Cerebellar nuclear complex (tissue), 1 donor: ENCODE measurements around the gene HSPA13.
"Not testable (repeated sequence)": the region's sequence is repeated elsewhere in the genome, so short reads cannot be mapped to it uniquely, and the experiment has no call there.

Source experiments
- DNase-seq, 2 experiments: peaks; one replicate each; lab custom pipeline; 2025; lab: John Stamatoyannopoulos, UW

The HSPA13 gene

GRCh38 chr21:14382835-14383595, at the start of gene HSPA13:
Gene HSPA13, minus strand, starts transcription at chr21:14383146. Its CDS starts 27 bp downstream, at chr21:14383119.
- peak; percentile 99 to 100 for DNase-seq

DNA sequence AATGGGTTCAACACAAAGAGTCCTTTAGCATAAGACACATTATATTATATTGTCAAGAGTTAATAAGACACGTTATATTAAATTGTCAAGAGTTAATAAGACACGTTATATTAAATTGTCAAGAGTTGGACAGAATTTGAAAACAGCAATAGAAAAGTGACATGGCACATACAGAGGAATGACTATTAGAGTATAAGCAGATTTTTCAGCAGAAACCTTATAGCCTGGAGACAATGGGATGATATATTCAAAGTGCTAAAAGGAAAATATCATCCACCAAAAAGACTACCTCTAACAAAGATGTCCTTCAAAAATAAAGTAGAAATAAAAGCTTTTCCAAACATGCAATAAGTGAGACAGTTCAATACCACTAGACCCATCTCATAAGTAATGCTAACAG, 36.0 kb upstream of the HSPA13 start:
- no peak for DNase-seq

- DNase-seq = no peak
Measured at GRCh38 chr21:14414932-14415508, 32.1 kb upstream of the HSPA13 start.

GRCh38 chr21:14405962-14406361, 23.0 kb upstream of the HSPA13 start:
- no peak for DNase-seq

- DNase-seq = no peak
Measured at GRCh38 chr21:14405225-14405624, 22.3 kb upstream of the HSPA13 start.

GRCh38 chr21:14403681-14404318, 20.9 kb upstream of the HSPA13 start:
- DNase-seq = no peak

GRCh38 chr21:14401217-14401616, 18.3 kb upstream of the HSPA13 start:
- DNase-seq = no peak

GRCh38 chr21:14388282-14388681, 5.3 kb upstream of the HSPA13 start:
- DNase-seq = no peak

GRCh38 chr21:14384453-14384852, 1.5 kb upstream of the HSPA13 start:
- DNase-seq = no peak

DNA sequence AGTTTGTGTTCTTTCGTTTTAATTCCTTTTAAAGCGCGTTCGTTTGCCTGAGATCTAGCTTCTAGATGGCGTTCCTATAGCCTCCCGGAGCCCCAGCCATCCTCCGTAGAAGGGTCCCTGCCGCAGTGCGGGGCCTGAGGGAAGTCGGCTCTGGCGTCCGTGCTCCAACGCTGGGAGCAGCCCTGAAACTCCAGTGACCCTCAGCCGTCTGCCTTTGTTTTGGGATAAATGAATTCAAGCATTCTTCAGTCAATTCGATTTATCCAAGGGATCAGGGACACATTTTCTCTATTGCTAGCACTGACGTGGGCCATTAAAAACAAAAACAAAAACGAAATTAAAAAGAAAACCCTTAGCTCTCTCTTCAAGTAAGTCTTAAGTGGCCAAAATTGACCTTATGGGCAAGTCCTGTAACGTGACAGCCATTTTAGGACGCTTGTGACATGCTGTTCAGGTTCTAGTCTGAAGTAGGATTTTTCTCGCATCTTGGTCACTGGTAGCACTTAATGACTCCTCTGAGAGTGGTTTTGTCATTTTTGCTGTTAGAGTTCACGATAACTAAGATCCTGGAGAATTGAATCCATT, 742 bp upstream of the HSPA13 start:
- DNase-seq = peak in 1 of 2 experiments; percentile 51

DNA sequence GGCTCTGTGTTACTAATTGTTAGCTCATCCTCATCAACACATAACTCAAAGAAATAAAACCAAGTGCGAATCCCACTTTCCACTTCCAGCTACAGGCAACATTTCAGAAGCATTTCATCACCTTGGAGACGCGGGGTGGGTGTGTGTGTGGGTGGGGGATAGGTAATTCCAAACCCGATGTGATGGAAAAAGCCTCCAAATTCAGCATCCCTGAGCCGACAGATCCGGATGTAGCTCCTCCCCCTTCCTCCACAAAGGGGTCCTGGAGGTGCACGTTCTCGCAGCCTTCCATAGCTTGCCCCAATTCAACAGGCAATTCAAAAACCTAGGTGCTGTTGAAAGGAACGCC, 486 bp downstream of the HSPA13 start:
- no peak for DNase-seq

DNA sequence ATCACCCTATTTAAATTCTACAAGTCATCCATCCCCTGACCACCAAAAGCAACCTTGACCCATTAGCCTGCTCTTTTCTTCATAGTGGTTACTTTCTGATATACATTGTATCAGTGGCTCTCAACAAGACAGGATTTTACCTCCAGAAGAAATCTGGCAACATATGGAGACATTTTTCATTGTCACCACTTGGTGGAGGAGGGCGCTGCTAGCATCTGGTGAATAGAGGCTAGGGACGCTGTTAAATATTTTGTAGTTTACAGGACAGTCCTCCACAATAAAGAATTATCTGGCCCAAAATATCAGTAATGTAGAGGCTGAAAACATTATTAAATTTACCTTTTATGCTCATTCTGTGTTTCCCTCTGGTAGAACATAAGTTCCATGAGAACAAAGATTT, 6.1 kb downstream of the HSPA13 start:
- DNase-seq = no peak

- no peak for DNase-seq
Measured at GRCh38 chr21:14366998-14367397, 15.9 kb downstream of the HSPA13 start.

DNA sequence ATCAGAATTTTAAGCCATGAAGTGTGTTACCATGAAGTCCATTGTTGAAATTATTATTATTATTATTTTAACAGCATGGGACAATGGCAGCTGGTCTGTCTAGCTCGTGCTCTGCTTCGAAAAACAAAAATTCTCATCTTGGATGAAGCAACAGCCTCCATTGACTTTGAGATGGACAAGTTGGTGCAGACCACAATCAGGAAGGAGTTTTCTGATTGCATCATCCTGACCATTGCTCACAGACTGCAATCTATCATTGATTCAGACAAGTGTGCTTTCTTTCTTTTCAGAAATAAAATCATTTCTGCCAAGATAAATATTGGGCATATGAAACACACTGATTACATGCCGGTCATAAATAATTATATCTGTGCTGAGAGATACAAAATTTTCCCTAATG, 21.0 kb downstream of the HSPA13 start:
- DNase-seq = no peak

DNA sequence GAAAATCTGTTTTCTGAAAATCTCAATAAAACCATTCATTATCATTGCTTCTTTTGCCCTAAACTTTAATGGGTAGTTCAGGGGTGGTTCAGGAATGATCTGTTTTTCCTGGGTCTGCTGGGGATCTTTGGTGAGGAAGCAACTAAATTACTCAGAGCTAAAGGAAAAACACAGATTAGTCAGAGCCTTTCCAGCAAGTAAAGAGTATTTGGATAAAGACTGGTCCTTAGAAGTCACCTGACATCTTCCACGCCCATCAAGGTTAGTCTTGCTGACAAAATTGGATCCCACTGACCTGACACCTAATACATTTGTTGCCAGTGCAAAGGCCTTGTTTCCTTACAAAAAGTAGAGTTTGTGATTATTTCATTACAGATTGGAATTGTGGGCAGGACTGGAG, 24.2 kb downstream of the HSPA13 start:
- DNase-seq = no peak

DNA sequence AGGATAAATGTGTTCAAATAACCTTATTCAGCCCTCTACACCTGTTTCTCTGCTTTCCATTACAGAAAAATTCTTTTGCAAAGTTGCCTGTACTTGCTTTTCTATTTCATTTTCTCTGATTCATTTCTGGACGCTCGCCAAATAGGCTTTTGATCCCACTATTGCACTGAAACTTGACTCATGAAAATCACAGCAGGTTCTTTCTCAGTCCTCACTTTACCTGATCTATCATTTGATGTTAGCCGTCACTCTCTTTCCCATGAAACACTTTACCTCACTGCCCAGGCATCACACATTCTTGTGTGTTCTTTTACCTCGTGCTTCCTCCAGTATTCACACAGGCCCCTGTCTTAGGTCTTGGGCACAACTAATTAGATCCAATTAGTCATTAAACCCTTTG, 26.2 kb downstream of the HSPA13 start:
- no peak for DNase-seq

DNA sequence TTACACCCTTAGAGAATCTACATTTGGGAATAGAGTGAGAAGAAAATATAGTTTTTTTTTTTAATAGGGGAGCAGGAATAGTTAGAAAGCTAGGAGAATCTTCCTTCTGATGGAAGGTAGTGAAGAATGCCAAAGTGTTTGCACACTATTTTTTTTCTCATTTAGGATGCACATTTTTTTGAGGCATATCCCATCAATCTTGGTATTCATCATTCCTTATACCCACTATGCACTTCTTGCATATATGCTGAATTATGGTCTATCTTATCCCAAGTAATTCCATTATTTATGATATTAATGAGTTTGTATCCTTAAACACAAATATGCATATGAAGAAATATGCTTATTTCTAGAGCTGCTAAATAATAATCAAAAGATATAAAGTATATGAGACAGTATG, 28.4 kb downstream of the HSPA13 start:
- no peak for DNase-seq

- DNase-seq = no peak
Measured at GRCh38 chr21:14353726-14354125, 29.2 kb downstream of the HSPA13 start.

DNA sequence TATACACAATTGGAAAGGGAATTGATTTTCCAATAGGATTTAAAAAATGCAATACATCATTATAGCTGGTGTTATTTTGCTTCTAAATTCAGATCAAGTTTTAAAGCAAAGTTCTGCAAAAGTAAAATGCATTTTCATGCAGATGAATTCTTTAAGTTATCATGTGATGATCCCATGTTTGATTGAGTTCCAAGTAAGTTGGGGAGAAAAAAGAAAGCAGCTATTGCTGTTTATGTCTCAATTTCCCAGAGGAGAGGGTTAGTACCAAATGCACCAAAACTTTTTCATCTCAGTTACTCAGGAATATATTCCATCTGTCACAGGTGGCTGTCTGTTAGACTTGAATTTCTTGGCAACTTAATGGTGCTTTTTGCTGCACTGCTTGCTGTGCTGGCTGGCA, 29.7 kb downstream of the HSPA13 start:
- no peak for DNase-seq

- DNase-seq = not testable (repeated sequence)
Measured at GRCh38 chr21:14327346-14327745, 55.6 kb downstream of the HSPA13 start.

GRCh38 chr21:14325595-14325994, 57.4 kb downstream of the HSPA13 start:
- DNase-seq = no peak
